Purkinje cell (primary cell): Measurements from ENCODE around the gene ST6GALNAC5. TPM values are rescaled to one million over a fixed set of nuclear protein-coding genes. Genes with fewer than 3 reads are reported as not detected.

Experiments used
- polyA plus RNA-seq: library from polyadenylated mRNA; unstranded; fragments of >200 nt; fragmentation: Nextera tagmentation; gene quantifications from 2 replicates; pipeline ENCODE4 v1.2.1, GENCODE V29; 2014

Gene ST6GALNAC5
- polyA plus RNA-seq: 10.3 TPM in 1 of 2 replicates, not detected in the other

DNA sequence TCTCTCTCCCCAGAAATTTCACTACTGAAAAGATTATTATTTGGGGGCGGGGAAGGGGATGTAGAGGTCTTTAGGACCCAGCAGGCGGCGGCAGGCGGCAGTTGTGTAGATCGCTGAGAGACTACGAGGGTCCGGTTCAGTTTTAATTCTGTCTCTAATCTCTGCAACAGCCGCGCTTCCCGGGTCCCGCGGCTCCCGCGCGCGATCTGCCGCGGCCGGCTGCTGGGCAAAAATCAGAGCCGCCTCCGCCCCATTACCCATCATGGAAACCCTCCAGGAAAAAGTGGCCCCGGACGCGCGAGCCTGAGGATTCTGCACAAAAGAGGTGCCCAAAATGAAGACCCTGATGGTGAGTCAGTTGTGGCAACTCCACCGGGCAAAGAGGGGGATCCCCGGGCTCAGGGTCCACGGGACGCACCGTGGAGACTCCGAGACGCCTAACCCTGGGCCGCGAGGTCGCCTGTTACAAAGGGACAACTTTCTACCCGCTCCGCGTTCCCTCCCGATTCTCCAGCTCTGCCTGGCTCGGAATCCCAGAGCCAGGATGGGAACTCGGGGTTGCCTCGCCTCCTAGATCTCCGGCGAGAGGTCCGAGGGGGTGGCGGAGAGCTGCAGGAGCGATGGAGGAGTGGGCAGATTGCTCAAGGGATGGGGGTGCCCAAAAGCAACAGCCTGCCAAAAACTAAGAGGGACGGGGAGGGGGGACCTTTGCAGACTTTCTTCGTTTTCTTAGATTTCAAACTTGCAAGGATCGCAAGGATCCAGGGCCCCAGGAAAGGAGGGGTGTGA lies at the start of gene ST6GALNAC5:
Gene ST6GALNAC5 (plus strand): TSS at position 139 of the 789 bp plus-strand sequence.

